ENCODE results near the gene IQGAP1. TPM values are rescaled to one million over a fixed set of nuclear protein-coding genes. Genes with fewer than 3 reads are reported as not detected.

The IQGAP1 gene
- total RNA-seq, 6 experiments from 2014 or later, result 172 to 201 (median 185) TPM

DNA sequence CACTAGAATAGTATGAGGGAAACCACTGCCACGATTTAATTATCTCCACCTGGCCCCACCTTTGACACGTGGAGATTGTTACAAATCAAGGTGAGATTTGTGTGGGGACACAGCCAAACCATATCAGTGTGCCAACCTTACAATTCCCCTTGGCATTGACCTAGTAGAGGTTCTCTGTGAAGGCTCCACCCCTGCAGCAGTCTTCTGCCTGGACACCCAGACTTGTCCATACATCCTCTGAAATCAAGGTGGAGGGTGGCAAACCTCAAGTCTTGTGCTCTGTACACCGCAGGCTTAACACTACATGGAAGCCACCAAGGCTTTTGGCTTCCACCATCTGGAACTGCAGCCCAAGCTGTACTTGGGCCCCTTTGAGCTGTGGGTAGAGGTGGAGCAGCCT, 8.8 kb upstream of the IQGAP1 start:
- no peak overlapping the region for H3K4me3 Mint-ChIP-seq
- H3K27ac Mint-ChIP-seq, result no peak overlapping the region
- no peak for DNase-seq
- peaks cover 14% of the 10 kb centered on the region for H3K9me3 Mint-ChIP-seq
- H3K27me3 Mint-ChIP-seq (ENCODE audit: insufficient read depth), result no peaks in the 10 kb centered on the region; the same call in 1 of the 2 replicates
- TF ChIP-seq, protein P1, sequence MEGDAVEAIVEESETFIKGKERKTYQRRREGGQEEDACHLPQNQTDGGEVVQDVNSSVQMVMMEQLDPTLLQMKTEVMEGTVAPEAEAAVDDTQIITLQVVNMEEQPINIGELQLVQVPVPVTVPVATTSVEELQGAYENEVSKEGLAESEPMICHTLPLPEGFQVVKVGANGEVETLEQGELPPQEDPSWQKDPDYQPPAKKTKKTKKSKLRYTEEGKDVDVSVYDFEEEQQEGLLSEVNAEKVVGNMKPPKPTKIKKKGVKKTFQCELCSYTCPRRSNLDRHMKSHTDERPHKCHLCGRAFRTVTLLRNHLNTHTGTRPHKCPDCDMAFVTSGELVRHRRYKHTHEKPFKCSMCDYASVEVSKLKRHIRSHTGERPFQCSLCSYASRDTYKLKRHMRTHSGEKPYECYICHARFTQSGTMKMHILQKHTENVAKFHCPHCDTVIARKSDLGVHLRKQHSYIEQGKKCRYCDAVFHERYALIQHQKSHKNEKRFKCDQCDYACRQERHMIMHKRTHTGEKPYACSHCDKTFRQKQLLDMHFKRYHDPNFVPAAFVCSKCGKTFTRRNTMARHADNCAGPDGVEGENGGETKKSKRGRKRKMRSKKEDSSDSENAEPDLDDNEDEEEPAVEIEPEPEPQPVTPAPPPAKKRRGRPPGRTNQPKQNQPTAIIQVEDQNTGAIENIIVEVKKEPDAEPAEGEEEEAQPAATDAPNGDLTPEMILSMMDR (IDR thresholded peaks at IDR 0.05), result no peak
- H3K4me1 Mint-ChIP-seq (ENCODE audit: low read depth), result no peaks in the 10 kb centered on the region
- peaks cover 10% of the 10 kb centered on the region; the same call in 1 of the 2 replicates for H3K36me3 Mint-ChIP-seq (ENCODE audit: low read depth)

DNA sequence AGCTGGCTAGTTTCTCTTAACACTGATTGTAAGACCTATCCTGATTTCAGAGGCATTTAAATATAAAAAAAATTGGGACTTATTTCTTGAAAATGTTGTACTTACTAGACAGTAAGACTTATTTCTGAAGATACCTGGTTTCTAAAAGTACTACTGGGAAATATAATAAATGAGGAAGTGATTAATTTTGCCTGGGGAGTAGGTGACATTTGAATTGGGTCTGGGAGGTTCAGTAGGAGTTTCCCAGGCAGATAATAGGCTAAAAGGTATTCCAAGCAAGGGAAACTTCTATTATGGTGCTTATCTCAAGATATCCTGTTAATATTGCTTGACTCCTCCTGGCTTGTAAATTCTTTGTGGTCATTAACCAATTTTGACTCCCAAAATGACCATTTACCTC, 6.5 kb upstream of the IQGAP1 start:
- Mint-ChIP-seq H3K4me1 (ENCODE audit: low read depth) (peaks cover 2% of the 10 kb centered on the region), H3K27me3 (ENCODE audit: insufficient read depth) (no peaks in the 10 kb centered on the region; the same call in 1 of the 2 replicates), H3K27ac (no peak overlapping the region), H3K4me3 (no peak overlapping the region), H3K36me3 (ENCODE audit: low read depth) (peaks cover 5% of the 10 kb centered on the region; the same call in 1 of the 2 replicates), H3K9me3 (peaks cover 14% of the 10 kb centered on the region)
- TF ChIP-seq, protein P1 (IDR thresholded peaks at IDR 0.05), result no peak
- no peak for DNase-seq

DNA sequence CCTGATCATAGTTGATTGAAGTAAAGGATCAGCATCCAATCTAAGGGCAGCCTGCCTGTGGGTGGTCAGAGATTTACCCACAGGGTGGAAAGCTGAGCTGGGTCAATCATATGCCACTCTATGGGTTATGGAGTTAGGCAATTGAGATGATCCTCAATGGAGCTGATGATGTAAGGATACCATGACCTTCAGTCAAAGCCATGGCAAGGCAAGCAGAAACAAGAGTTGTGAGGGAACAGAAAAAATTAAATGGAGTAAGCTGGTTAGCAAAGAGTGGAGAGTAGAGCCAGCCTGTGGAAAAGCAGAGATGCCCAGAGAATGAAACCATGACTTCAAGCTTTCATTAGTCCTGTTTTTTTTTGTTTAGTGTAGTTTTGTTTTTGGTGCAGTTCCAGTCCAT, 5.7 kb upstream of the IQGAP1 start:
- TF ChIP-seq, protein P1 (IDR thresholded peaks at IDR 0.05), result no peak
- no peaks in the 10 kb centered on the region for H3K27me3 Mint-ChIP-seq (ENCODE audit: insufficient read depth)
- DNase-seq, result no peak
- no peak overlapping the region for H3K27ac Mint-ChIP-seq
- H3K9me3 Mint-ChIP-seq, result peaks cover 14% of the 10 kb centered on the region
- H3K4me1 Mint-ChIP-seq (ENCODE audit: low read depth), result peaks cover 5% of the 10 kb centered on the region
- peaks cover 5% of the 10 kb centered on the region; the same call in 1 of the 2 replicates for H3K36me3 Mint-ChIP-seq (ENCODE audit: low read depth)
- H3K4me3 Mint-ChIP-seq, result no peak overlapping the region

DNA sequence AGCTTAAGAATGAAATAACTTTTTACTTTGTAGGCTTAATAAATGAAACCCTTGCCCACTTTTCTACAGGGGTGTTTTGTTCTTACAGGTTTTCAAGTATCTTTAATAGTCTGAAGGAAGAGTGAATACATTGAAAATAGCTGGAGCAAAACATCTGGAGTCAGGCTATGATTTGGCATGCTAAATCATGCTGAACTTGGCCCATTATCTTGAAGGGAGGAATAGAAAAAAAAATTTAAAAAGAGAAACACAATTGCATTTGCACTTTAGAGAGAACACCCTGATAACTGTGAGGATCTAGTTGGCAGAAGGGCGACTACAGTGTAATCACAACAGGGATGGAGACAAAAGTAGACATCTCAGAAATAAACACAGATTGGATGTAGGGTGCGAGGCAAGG, 1.8 kb upstream of the IQGAP1 start:
- Mint-ChIP-seq H3K27me3 (ENCODE audit: insufficient read depth) (no peaks in the 10 kb centered on the region), H3K4me3 (no peak overlapping the region; the same call in 1 of the 2 replicates), H3K4me1 (ENCODE audit: low read depth) (peaks cover 30% of the 10 kb centered on the region), H3K27ac (peak overlapping the region; percentile 6; the same call in 1 of the 2 replicates), H3K36me3 (ENCODE audit: low read depth) (peaks cover 24% of the 10 kb centered on the region), H3K9me3 (no peaks in the 10 kb centered on the region)
- DNase-seq, result no peak
- TF ChIP-seq, protein P1 (IDR thresholded peaks at IDR 0.05), result no peak

DNA sequence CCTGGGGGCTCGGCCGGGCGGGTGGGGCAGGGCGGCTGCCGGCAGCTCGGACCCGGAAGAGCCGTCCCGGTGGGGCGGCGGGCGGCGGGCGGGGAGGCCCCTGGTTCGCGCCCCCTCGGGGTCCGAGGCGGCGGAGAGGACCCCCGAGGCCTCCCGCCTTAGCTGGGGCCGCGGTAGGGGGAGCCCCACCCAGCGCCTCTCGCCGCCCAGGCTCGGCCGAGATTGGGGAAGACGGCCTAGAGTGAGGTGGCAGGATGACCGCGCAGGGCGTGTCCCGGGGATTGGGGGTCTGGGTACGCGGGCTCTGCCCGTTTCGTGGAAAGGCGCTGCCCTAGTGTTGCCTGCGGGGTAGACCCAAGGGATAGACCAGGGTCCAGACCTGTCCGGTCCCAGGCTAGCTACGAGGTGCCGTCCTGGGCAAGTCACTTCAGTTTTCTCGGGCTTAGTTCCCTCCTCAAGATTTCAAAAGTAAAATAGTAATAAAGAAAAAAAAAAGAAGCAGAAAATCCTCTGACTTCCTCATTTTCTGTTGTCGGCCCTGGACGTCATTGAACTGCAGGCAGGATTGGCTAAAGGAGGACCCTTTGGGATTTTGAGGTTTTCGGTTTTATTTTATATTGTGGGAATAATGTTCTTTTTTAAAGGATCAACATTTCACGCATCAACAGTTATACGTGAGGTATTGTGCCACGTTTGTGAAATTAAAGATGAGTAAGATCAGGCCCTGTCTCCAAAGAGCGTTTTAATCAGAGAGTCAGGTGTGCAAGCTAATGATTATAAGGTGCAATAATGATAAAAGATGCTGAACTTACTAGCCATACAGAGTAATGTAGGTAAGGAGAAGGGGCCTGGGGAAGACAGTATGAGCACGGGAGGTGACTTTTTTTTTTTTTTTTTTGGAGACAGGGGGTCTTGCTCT, 679 bp downstream of the IQGAP1 start:
- Mint-ChIP-seq H3K27ac (peak overlapping the region; percentile 93), H3K27me3 (ENCODE audit: insufficient read depth) (no peaks in the 10 kb centered on the region), H3K4me1 (ENCODE audit: low read depth) (peaks cover 47% of the 10 kb centered on the region), H3K9me3 (no peaks in the 10 kb centered on the region), H3K4me3 (peak overlapping the region; percentile 97), H3K36me3 (ENCODE audit: low read depth) (peaks cover 44% of the 10 kb centered on the region)
- TF ChIP-seq, protein P1 (IDR thresholded peaks at IDR 0.05), result peak; percentile 44; the same call in 1 of the 2 replicates
- DNase-seq, result peak; percentile 46
